Loucy (cell line): ENCODE data around the gene TMEM271.

Source experiments
- EZH2phosphoT487 ChIP-seq: fragments of 200-600 bp; IDR thresholded peaks from 2 replicates; pipeline ENCODE4 v1.6.1; 2018; ENCODE audit warnings: antibody characterized with exemption, mild to moderate bottlenecking, moderate library complexity, borderline replicate concordance
- TF ChIP-seq, protein P1 (sequence below): fragments of 200-600 bp; sonication (generic); conservative IDR thresholded peaks from 2 replicates; pipeline ENCODE4 v1.5.1; 2014; ENCODE audit warnings: mild to moderate bottlenecking, antibody characterized with exemption, low read length

DNA sequence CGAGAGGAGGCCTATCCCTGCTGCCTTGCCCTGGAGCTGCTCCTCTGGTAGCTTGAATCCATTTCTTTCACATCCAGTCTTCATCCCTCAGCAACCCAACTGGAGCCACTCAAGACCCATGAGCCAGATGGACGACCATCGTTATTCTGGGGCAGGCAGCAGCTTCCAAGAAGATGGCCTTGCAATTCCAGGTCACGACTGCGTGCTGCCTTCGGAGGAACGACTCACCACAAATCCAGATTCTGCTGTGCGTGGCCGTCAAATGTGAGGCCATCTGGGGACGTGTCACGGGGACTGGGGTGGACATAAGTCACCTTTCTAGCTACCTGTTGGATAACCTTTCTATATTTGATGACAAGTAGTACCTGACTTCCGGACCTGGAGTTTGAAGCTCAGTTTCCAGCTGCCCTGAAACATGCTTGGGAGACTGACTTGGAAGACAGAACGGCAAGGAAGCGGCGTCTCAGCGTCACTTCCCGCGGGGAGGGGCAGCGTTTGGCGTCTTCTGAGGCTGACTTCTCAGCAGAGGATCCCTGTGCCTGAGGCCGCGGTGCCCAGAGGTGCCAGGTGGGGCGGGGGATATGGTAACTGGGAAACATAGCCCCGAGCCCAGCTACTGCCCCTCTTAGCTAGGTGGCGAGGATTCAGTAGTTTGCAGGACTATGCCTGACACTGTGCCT, 11.7 kb upstream of the TMEM271 start:
- TF ChIP-seq, protein P1, sequence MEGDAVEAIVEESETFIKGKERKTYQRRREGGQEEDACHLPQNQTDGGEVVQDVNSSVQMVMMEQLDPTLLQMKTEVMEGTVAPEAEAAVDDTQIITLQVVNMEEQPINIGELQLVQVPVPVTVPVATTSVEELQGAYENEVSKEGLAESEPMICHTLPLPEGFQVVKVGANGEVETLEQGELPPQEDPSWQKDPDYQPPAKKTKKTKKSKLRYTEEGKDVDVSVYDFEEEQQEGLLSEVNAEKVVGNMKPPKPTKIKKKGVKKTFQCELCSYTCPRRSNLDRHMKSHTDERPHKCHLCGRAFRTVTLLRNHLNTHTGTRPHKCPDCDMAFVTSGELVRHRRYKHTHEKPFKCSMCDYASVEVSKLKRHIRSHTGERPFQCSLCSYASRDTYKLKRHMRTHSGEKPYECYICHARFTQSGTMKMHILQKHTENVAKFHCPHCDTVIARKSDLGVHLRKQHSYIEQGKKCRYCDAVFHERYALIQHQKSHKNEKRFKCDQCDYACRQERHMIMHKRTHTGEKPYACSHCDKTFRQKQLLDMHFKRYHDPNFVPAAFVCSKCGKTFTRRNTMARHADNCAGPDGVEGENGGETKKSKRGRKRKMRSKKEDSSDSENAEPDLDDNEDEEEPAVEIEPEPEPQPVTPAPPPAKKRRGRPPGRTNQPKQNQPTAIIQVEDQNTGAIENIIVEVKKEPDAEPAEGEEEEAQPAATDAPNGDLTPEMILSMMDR, result no peak
- TF ChIP-seq EZH2phosphoT487, result no peak
